K562 (cell line): ENCODE results near the gene USP15. TPM values are rescaled to one million over a fixed set of nuclear protein-coding genes. Genes with fewer than 3 reads are reported as not detected.

Experiments used
- EGR1 ChIP-seq: fragments of 450-650 bp; conservative IDR thresholded peaks from 2 replicates; pipeline ENCODE4 v1.6.1; 2017; ENCODE audit warnings: mild to moderate bottlenecking
- MYNN ChIP-seq, 2 experiments: sonication (generic); formaldehyde crosslinking in 1 of 2; IDR thresholded peaks; 2 replicates each; pipeline versions ENCODE4 v1.5.0 to v1.6.1; 2016 to 2020; ENCODE audit warnings: antibody characterized with exemption in 1 of 2, missing genetic modification reagents in 1 of 2
- OTX1 ChIP-seq: fragments of 450-650 bp; formaldehyde crosslinking; IDR thresholded peaks from 2 replicates; pipeline ENCODE4 v1.4.0; 2022; ENCODE audit warnings: mild to moderate bottlenecking
- POLR3G ChIP-seq: IDR thresholded peaks from 2 replicates; pipeline ENCODE4 v1.6.1; 2011; ENCODE audit not compliant: insufficient read length, insufficient replicate concordance; ENCODE audit errors: extremely low read depth
- SP1 ChIP-seq: sonication (generic); formaldehyde crosslinking; IDR thresholded peaks from 2 replicates; pipeline ENCODE4 v1.8.1; 2022; ENCODE audit warnings: mild to moderate bottlenecking, missing genetic modification reagents
- U2AF1 ChIP-seq: fragments of 200-400 bp; formaldehyde crosslinking; optimal IDR thresholded peaks from 2 replicates; pipeline ENCODE3; 2017; ENCODE audit warnings: mild to moderate bottlenecking, low read depth, low read length, moderate library complexity
- ZFPM2 ChIP-seq: fragments of 250-450 bp; sonication (Bioruptor Pico); IDR thresholded peaks from 2 replicates; pipeline ENCODE4 v1.5.1; 2022; ENCODE audit warnings: mild to moderate bottlenecking
- ZNF696 ChIP-seq: fragments of 250-450 bp; sonication (Bioruptor Pico); conservative IDR thresholded peaks from 2 replicates; pipeline ENCODE4 v1.4.0; 2020; ENCODE audit warnings: mild to moderate bottlenecking, moderate library complexity
- polyA plus RNA-seq, 8 experiments: library from polyadenylated mRNA; depleted of rRNA in 4 of 8; stranded (reverse) in 5 of 8; unstranded in 3 of 8; fragments of >200 nt; fragmentation: Nextera tagmentation in 2 of 8; fragmentation: Illumina TruSeq in 1 of 8; extraction: Ambion mirVana in 2 of 8; extraction: Trizol in 1 of 8; gene quantifications; 2 replicates each; pipeline versions ENCODE4 v1.2.1 to v1.2.3, GENCODE V29; 2011 to 2014; ENCODE audit warnings: inconsistent platforms in 1 of 8, missing spikeins in 1 of 8
- total RNA-seq, 7 experiments: library from RNA; depleted of rRNA in 6 of 7; stranded (reverse); fragments of >200 nt in 6 of 7; fragmentation: Illumina TruSeq in 2 of 7; extraction: Trizol in 2 of 7; gene quantifications; 2 replicates each; pipeline versions ENCODE4 v1.2.1 to v1.2.3, GENCODE V29; 2011 to 2021; ENCODE audit warnings: low replicate concordance in 1 of 7
- TF ChIP-seq, protein P1 (sequence below): fragments of 250-450 bp; sonication (Bioruptor Pico); IDR thresholded peaks from 2 replicates; pipeline ENCODE4 v1.5.0; 2020; ENCODE audit warnings: mild to moderate bottlenecking, borderline replicate concordance
- TF ChIP-seq, protein P2 (sequence below): fragments of 250-450 bp; sonication (Bioruptor Pico); IDR thresholded peaks from 2 replicates; pipeline ENCODE4 v1.5.1; 2021; ENCODE audit warnings: mild to moderate bottlenecking
- TF ChIP-seq, protein P3 (sequence below): conservative IDR thresholded peaks from 2 replicates; pipeline ENCODE4 v1.6.1; 2011; ENCODE audit warnings: low read depth, mild to moderate bottlenecking, low read length; ENCODE audit not compliant: control insufficient read depth
- TF ChIP-seq, protein P4 (sequence below): fragments of 450-650 bp; IDR thresholded peaks from 2 replicates; pipeline ENCODE4 v1.7.1; 2018; ENCODE audit warnings: mild to moderate bottlenecking, low read depth; ENCODE audit not compliant: partially characterized antibody

The USP15 gene
- total and polyA plus RNA-seq, 9 of the 15 experiments (the other 6 are each of a cell fraction or from before 2014, with no cell fraction given), result 140 to 272 (median 182) TPM

DNA sequence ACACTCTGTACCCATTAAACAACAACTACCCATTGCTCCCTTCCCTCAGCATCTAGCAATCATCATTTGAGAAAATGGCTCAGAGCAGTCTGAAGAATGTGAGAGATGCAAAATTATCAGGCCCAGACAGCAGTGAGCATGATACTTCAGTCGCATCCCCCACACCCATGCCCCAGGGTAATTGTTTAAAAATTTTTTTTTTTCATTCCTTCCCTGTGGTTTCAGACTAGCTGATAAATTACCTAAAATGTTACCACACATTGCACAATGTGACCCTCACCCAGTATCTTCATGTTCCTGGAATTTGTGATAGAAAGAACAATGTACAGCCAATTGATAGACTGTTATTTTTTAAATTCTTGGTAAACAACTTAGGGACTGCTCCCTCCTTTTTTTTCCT lies 11.3 kb upstream of the USP15 start (continued):
- TF ChIP-seq, protein P1, sequence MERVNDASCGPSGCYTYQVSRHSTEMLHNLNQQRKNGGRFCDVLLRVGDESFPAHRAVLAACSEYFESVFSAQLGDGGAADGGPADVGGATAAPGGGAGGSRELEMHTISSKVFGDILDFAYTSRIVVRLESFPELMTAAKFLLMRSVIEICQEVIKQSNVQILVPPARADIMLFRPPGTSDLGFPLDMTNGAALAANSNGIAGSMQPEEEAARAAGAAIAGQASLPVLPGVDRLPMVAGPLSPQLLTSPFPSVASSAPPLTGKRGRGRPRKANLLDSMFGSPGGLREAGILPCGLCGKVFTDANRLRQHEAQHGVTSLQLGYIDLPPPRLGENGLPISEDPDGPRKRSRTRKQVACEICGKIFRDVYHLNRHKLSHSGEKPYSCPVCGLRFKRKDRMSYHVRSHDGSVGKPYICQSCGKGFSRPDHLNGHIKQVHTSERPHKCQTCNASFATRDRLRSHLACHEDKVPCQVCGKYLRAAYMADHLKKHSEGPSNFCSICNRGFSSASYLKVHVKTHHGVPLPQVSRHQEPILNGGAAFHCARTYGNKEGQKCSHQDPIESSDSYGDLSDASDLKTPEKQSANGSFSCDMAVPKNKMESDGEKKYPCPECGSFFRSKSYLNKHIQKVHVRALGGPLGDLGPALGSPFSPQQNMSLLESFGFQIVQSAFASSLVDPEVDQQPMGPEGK, result no peak
- TF ChIP-seq ZFPM2 (CRISPR knock-in tag) (no peak), OTX1 (CRISPR knock-in tag) (no peak), ZNF696 (no peak), SP1 (no peak), U2AF1 (no peak), MYNN (IDR thresholded peaks at IDR 0.05) (peak; percentile 27; the same call in 1 of the 2 replicates), MYNN (CRISPR knock-in tag; IDR thresholded peaks at IDR 0.05) (no peak), POLR3G (no peak), EGR1 (no peak)
- TF ChIP-seq, protein P2, sequence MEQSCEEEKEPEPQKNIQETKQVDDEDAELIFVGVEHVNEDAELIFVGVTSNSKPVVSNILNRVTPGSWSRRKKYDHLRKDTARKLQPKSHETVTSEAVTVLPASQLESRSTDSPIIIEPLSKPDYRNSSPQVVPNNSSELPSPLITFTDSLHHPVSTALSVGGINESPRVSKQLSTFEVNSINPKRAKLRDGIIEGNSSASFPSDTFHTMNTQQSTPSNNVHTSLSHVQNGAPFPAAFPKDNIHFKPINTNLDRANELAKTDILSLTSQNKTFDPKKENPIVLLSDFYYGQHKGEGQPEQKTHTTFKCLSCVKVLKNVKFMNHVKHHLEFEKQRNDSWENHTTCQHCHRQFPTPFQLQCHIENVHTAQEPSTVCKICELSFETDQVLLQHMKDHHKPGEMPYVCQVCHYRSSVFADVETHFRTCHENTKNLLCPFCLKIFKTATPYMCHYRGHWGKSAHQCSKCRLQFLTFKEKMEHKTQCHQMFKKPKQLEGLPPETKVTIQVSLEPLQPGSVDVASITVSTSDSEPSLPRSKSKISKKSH (CRISPR knock-in tag), result no peak
- TF ChIP-seq, protein P3, sequence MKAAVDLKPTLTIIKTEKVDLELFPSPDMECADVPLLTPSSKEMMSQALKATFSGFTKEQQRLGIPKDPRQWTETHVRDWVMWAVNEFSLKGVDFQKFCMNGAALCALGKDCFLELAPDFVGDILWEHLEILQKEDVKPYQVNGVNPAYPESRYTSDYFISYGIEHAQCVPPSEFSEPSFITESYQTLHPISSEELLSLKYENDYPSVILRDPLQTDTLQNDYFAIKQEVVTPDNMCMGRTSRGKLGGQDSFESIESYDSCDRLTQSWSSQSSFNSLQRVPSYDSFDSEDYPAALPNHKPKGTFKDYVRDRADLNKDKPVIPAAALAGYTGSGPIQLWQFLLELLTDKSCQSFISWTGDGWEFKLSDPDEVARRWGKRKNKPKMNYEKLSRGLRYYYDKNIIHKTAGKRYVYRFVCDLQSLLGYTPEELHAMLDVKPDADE, result no peak
- TF ChIP-seq, protein P4, sequence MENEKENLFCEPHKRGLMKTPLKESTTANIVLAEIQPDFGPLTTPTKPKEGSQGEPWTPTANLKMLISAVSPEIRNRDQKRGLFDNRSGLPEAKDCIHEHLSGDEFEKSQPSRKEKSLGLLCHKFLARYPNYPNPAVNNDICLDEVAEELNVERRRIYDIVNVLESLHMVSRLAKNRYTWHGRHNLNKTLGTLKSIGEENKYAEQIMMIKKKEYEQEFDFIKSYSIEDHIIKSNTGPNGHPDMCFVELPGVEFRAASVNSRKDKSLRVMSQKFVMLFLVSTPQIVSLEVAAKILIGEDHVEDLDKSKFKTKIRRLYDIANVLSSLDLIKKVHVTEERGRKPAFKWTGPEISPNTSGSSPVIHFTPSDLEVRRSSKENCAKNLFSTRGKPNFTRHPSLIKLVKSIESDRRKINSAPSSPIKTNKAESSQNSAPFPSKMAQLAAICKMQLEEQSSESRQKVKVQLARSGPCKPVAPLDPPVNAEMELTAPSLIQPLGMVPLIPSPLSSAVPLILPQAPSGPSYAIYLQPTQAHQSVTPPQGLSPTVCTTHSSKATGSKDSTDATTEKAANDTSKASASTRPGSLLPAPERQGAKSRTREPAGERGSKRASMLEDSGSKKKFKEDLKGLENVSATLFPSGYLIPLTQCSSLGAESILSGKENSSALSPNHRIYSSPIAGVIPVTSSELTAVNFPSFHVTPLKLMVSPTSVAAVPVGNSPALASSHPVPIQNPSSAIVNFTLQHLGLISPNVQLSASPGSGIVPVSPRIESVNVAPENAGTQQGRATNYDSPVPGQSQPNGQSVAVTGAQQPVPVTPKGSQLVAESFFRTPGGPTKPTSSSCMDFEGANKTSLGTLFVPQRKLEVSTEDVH, result no peak
